Activated T-helper 1 cell treated with Interleukin-2 at 50 U/mL for 16 hours (primary cell): ENCODE data around the gene ASCL3.
A peak's percentile ranks its signal among the peaks of the same experiment; 100 is the strongest.
"Not testable (repeated sequence)": the region's sequence is repeated elsewhere in the genome, so short reads cannot be mapped to it uniquely, and the experiment has no call there.

Experiments used
- DNase-seq: peaks from one replicate; pipeline ENCODE4 v3.0.0-alpha.2; 2020; ENCODE audit warnings: low read depth

Gene ASCL3

DNA sequence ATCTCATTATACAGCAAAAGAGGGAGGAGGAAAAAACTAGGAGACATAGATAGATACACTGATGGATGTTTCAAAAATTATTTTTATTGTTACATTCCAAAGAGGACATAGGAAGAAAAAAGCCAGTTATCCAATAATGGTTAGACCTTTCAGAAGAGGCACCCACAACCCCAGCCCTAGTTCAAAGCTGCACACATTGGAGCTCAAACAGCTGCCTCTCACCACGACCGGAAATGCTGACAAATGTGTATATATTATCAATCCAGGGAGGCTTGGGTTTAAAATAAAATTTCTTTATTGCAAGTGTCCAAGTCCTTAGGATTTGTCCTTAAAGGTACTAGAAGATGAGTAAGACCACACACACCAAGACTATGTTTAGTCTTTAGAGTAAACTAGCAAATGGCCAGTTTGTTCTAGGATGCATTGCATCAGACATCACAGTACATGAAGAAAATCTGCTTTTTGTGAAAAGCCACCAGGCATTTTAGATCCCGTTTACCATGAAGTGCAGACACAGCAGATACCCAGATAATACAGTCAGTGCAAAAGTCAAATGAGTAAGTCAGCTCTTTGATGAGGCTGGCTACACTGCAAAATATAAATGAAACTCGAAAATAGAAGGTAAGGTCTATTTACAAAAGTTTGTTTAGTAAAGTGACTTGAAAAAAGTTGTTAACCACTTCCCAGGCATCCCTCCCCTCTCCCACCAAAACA lies 4.6 kb upstream of the ASCL3 start:
- no peak for DNase-seq

DNA sequence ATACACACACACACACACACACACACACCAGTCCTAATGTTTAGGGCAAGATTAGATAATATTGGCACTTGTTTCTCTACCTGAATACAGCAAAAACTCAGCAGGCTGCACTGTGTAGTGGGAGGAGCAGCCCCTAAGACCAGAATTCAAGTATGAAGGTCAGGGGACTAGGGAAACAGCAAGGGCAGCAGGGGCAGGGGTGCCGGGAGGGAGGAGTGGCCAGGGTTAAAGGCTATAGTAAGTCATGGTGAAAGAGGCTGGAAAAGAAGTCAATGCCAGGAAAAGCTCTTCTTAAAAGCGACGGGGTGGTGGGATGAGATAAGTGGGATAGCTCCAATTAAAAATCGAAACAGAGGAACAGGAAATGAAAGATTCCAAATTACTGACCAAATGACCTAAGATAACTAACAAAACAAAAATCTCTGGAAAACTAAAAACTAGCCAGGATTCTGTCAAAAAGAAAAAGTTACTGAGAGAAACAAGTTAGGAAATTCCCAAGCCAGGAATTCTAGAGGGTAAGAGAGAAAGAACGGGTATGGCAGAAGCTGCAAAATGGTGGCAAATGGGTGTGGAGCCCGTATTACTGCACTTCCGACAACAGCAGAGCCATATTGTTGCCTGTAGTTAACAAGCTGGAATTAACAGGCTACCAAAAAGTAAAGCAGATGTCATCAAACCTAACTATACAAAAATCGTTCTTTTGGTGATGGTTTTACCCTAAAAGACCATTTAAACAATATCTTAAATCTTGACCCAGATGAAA lies 1.3 kb downstream of the ASCL3 start:
- DNase-seq: no peak

GRCh38 chr11:8937659-8938058 lies 5.2 kb downstream of the ASCL3 start:
- no peak for DNase-seq

- DNase-seq: no peak
Observed at GRCh38 chr11:8937159-8937558, 5.7 kb downstream of the ASCL3 start.

DNA sequence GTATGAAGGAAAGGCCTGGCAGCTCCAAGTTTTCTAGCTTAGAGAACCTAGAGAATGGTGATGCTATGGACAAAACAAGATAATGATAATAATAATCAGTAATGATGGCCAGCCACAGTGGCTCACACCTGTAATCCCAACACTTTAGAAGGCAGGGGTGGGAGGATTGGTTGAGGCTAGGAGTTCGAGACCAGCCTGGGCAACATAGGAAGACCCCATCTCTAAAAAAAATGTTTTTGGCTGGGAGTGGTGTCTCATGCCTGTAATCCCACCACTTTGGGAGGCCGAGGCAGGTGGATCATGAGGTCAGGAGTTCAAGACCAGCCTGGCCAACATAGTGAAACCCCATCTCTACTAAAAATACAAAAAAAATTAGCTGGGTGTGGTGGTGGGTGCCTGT lies 7.0 kb downstream of the ASCL3 start:
- not testable (repeated sequence) for DNase-seq

- DNase-seq: no peak
Observed at GRCh38 chr11:8934742-8935488, 7.9 kb downstream of the ASCL3 start.

DNA sequence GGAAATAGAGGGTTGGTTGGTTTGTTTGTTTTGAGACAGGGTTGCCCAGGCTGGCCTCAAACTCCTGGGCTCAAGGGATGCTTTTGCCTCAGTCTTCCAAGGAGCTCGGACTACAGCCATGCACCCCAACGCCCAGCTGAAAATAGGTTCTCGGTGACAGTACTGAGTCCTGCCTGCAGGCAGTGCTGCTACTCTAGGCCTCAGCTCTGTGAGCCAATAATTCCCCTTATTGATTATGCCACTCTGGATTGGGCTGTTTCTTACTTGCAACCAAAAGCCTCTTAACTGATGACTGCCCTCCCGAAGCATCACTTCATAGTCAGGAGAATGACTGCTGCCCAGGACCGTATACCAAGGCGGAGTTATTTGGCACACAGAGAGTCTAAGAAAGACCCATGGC lies 8.9 kb downstream of the ASCL3 start:
- DNase-seq: no peak

- DNase-seq: no peak
Observed at GRCh38 chr11:8932564-8933180, 10.1 kb downstream of the ASCL3 start, which contains the start of gene C11orf16. C11orf16 (minus strand) TSS chr11:8932947; CDS start chr11:8932308, 639 bp downstream.

- no peak for DNase-seq
Observed at GRCh38 chr11:8930456-8931175, 12.2 kb downstream of the ASCL3 start.

DNA sequence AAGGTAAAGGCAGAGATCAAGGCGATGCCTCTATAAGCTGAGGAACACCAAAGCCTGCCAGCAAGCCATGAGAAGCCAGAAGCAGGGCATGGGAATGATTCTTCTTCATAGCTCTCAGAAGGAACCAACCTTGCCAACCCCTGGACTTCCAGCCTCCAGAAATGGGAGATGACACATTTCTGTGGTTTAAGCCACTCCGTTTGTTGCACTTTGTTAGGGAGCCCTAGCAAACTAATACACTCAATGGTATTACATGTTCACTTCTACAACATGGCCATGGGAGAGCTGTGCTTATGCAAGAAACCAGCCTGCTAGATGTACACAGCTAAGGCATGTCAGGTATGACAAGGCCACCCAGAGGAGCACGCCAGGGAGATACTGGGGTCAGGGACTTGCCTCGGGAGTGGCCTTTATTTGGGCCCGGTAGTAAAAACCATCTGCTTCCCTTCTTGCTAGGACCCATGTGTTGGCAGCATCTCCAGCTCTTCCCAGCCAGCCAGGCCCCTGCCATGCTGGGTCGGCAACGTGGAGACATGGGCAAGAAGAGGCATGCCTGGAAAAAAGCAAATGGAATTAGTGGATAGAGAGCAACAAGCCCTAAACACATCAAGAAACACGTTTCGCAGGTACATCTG lies 13.7 kb downstream of the ASCL3 start:
- no peak for DNase-seq

- no peak for DNase-seq
Observed at GRCh38 chr11:8928205-8928604, 14.6 kb downstream of the ASCL3 start.

DNA sequence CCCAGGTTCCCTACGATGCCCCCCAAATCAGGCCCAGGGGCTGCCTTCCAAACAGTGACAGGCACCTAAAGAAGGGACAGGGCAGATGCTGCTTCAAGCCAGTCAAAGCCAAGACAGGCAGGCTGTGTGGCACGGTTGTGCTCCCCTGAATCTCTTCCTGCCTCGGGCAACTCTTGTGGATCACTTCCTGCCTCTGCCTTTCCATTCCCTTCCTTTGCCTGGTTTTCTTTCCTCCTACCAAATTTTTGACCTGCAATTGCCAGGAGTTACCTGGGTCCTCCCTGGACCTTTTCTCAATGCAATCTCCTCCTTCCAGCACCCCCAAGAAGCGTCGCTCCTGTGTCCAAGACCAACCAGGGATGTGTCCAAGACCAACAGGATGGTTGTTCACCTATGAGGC lies 15.6 kb downstream of the ASCL3 start:
- no peak for DNase-seq

GRCh38 chr11:8926236-8926635 lies 16.6 kb downstream of the ASCL3 start:
- no peak for DNase-seq

DNA sequence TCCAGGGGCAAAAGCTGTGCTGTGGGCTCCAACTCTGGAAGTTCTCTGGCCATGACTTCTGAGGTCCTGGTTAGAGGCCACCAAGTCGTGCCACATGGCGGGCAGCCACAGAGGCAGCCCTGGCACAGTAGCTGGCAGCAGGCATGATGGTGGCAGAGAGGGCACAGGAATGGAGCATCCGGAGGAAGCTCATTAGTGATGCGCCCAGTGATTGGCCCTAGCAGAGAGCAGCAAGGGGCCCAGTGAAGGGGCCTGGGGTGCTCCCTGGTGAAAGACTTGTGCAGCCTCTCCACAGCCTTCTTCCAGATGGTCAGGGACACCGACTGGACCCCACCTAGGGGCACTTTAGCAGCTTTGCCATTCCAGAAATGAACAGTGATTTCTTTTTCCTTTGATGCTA lies 17.1 kb downstream of the ASCL3 start:
- DNase-seq: no peak

DNA sequence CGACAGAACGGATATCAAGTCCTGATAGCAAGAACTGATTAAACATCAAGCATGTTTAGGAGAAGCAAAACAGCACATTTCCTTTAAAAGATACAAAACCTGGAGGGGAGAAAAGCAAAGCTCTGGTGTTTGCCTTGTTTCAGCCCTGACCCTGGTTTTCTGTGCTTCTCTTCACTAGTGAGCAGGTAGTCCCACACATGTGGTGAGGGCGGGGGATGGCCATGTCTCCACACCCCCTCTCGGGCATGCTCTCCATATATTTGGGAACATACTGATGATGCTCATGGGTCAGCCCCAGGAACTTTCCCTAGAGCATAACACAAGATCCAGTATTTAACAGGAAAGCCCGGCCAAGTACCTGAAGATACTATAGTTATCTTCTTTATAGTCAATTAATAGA lies 20.1 kb downstream of the ASCL3 start:
- no peak for DNase-seq

DNA sequence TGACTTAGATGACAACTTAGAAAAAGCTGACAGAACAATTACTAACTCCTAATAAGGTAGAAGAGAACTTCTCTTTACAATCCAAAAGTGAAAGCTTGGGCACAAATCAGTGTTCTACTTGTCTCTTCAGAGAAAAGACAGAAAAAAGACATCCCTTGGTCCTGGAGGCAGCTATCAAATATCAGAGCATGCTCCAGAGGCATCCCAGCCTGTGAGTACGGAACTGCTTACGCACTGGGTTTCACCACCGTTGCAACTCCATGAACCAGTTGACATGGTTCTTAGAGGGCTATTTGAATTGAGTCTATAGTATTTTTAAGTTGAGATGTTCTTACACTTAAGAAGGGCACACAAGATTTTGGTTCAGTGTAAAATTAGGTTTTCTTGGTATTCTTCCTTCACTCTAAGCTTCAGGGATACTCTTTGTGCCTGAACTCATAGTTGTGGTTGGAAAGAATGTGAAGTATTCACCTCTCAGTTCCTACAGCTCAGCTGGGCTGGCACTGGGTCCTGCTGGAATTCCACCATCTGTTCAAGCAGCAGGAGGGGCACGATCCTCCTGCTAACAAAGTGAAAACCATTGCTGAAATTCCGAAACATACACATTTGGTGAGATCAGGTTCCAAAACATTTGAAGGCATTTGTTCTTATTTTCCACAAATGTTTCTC lies 25.5 kb downstream of the ASCL3 start:
- no peak for DNase-seq

DNA sequence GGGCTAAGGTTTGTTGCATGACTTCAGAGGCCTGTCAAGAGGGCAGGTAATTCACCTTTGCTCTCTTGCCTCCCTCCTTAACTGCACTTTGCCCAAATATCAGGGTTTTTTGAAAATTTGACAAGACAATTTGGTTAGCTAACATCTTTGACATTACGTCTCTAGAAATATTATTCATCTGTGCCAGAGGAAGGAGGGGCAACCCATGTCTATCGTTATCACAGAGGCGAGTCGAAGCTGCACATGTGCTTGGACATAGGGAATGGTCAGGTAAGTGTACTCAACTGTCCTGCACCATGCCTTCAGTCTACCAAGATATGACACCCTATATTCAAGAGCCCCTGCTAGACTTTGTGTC lies 28.2 kb downstream of the ASCL3 start:
- DNase-seq: no peak

GRCh38 chr11:8913961-8914660 lies 28.7 kb downstream of the ASCL3 start:
- peak; percentile 18 for DNase-seq

- peak; percentile 70 for DNase-seq
Observed at GRCh38 chr11:8911029-8911823, 31.6 kb downstream of the ASCL3 start, which contains the start of gene AKIP1. AKIP1 (plus strand) TSS chr11:8911189; CDS start chr11:8911450, 261 bp downstream.
